HCT116 (cell line): Measurements from ENCODE around the gene CUX1.

ENCODE experiments used
- EGR1 ChIP-seq: IDR thresholded peaks from 2 replicates; pipeline ENCODE4 v1.6.1; 2012; ENCODE audit warnings: low read depth
- EZH2 ChIP-seq: fragments of 200-600 bp; sonication (generic); IDR thresholded peaks from 2 replicates; pipeline ENCODE4 v1.6.1; 2017; ENCODE audit warnings: antibody characterized with exemption, mixed run types
- EZH2phosphoT487 ChIP-seq: fragments of 200-600 bp; IDR thresholded peaks from 2 replicates; pipeline ENCODE4 v1.6.1; 2018; ENCODE audit warnings: antibody characterized with exemption, borderline replicate concordance
- POLR2A ChIP-seq: IDR thresholded peaks from 2 replicates; pipeline ENCODE4 v1.7.0; 2011; ENCODE audit warnings: borderline replicate concordance; ENCODE audit not compliant: insufficient read depth, insufficient read length; ENCODE audit errors: extremely low read depth
- SP1 ChIP-seq: IDR thresholded peaks from 2 replicates; pipeline ENCODE4 v1.6.1; 2012; ENCODE audit warnings: low read depth
- SRF ChIP-seq: IDR thresholded peaks from 2 replicates; pipeline ENCODE4 v1.6.1; 2012; ENCODE audit warnings: low read depth
- TCF7L2 ChIP-seq: IDR thresholded peaks from 2 replicates; pipeline ENCODE4 v1.7.0; 2011; ENCODE audit warnings: borderline replicate concordance, inconsistent platforms; ENCODE audit not compliant: insufficient read depth, insufficient read length; ENCODE audit errors: extremely low read depth
- TF ChIP-seq, protein P1 (sequence below), 3 experiments: fragments of 200-600 bp in 1 of 3; sonication (generic) in 1 of 3; IDR thresholded peaks in 2 of 3; conservative IDR thresholded peaks in 1 of 3; 2 replicates each; pipeline ENCODE4 v1.5.1; 2012 to 2017; ENCODE audit warnings: low read depth in 2 of 3, low read length in 2 of 3, antibody characterized with exemption in 1 of 3, borderline replicate concordance in 1 of 3, control low read depth in 1 of 3, mild to moderate bottlenecking in 1 of 3, mixed read lengths in 1 of 3, mixed run types in 1 of 3, moderate library complexity in 1 of 3; ENCODE audit not compliant: insufficient read depth in 1 of 3

DNA sequence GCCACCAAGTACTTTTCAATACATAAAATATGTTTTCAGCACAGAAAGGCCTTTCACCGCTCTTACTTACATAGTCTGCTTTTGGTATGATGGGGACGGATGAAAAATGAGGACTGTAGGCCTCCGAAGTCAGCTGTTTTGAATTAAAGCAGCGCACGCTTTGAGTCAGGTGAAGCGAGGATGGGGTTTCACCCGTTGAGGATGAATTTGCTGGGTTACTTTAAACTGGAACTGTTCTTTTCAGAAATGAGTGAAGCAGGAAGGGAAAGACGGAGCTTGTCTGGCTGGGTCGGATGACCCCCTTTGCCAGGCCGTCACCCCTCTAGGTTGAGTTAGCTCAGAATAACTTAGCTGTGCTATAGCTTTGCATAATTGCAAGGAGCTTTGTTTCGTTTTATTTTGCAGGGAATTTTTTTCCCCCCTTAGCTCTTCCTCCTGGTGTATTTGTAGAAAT, 40.0 kb downstream of the CUX1 start:
- TF ChIP-seq, protein P1, sequence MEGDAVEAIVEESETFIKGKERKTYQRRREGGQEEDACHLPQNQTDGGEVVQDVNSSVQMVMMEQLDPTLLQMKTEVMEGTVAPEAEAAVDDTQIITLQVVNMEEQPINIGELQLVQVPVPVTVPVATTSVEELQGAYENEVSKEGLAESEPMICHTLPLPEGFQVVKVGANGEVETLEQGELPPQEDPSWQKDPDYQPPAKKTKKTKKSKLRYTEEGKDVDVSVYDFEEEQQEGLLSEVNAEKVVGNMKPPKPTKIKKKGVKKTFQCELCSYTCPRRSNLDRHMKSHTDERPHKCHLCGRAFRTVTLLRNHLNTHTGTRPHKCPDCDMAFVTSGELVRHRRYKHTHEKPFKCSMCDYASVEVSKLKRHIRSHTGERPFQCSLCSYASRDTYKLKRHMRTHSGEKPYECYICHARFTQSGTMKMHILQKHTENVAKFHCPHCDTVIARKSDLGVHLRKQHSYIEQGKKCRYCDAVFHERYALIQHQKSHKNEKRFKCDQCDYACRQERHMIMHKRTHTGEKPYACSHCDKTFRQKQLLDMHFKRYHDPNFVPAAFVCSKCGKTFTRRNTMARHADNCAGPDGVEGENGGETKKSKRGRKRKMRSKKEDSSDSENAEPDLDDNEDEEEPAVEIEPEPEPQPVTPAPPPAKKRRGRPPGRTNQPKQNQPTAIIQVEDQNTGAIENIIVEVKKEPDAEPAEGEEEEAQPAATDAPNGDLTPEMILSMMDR (IDR thresholded peaks at IDR 0.05 in 2 of 3, conservative IDR thresholded peaks at IDR 0.05 in 1 of 3; ENCODE audit: borderline replicate concordance in 1 of 3, insufficient read depth in 1 of 3, low read depth in 2 of 3, low read length in 2 of 3), result no peak
- TF ChIP-seq POLR2A (no peak), TCF7L2 (no peak), EZH2phosphoT487 (no peak), SRF (no peak), EGR1 (no peak), SP1 (no peak), EZH2 (no peak)
